Middle frontal gyrus (tissue), 1 donor: Measurements from ENCODE around the gene ACSL4.
"Not testable (repeated sequence)": the region's sequence is repeated elsewhere in the genome, so short reads cannot be mapped to it uniquely, and the experiment has no call there.

Source experiments
- DNase-seq: peaks from one replicate; pipeline ENCODE4 v3.0.0-alpha.2; 2015; ENCODE audit warnings: low spot score; ENCODE audit errors: extremely low spot score

Gene ACSL4

GRCh38 chrX:109672239-109672638 lies 60.8 kb downstream of the ACSL4 start:
- no peak for DNase-seq

DNA sequence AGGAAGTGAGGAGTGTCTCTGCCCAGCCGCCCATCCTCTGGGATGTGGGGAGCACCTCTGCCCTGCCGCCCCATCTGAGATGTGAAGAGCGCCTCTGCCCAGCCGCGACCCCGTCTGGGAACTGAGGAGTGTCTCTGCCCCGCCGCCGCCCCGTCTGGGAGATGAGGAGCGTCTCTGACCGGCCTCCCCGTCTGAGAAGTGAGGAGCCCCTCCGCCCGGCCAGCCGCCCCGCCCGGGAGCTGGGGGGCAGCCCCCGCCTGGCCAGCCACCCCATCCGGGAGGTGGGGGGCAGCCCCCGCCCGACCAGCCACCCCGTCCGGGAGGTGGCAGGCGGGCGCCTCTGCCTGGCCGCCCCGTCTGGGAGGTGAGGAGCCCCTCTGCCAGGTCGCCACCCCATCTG lies 61.9 kb downstream of the ACSL4 start:
- not testable (repeated sequence) for DNase-seq

DNA sequence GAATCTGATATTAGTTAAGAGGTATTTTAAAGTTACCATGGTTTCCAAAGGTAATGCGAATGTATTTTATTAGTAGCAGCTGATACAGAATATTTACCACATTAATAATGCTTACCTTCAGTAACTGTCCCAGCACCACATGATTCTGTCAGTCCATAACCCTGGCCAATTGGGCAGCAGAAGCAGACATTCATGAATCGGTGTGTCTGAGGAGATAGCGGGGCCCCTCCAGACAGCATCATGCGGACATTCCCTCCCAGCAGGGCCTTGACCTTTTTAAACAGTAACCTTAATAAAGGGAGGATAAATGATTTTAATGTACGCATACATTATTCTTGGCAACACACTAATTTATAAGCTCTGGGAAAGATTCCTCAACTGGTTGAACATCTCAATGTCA lies 65.1 kb downstream of the ACSL4 start:
- no peak for DNase-seq

DNA sequence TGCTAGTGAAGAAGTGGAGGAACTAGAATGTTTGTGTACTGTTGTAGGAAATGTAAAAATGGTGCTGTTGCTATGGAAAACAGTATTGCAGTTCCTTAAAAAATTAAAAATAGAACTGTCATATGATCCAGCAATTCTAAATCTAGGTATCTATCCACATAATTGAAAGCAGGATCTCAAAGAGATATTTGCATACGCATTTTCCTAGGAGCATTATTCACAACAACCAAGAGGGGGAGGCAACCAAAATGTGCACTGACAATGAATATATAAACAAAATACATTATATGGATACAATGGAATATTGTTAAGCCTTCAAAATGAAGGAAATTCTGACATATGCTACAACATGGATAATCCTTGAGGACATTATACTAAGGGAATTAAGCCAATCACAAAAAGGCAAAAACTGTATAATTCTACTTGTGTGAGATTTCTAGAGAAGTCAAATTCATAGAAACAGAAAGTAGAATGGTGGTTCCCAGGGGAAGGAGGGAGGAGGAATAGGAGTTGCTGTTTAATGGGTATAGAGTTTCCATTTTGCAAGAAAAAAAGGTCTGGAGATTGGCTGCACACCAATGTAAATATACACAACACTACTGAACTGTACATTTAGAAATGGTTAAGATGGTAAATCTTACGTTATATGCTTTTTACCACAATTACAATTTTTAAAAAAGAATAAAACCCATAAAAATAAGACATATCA lies 72.5 kb downstream of the ACSL4 start:
- no peak for DNase-seq

DNA sequence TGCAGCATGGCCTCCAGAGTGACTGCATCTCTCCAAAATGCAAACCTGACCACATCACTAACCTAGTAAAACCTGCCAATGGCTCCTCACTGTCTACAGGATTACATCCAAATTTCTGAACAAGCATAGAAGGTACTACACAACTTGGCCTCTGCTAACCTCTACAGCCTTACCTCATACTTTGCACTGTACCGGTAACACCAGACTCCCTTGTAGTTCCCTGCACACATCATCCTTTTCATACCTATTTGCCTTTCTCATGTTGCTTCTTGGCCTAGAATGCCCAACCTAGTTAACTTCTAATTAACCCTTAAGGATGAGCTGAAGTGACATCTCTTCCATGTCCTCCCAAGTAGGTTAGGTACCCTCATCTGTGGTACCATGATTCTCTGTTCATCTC lies 74.7 kb downstream of the ACSL4 start:
- no peak for DNase-seq

DNA sequence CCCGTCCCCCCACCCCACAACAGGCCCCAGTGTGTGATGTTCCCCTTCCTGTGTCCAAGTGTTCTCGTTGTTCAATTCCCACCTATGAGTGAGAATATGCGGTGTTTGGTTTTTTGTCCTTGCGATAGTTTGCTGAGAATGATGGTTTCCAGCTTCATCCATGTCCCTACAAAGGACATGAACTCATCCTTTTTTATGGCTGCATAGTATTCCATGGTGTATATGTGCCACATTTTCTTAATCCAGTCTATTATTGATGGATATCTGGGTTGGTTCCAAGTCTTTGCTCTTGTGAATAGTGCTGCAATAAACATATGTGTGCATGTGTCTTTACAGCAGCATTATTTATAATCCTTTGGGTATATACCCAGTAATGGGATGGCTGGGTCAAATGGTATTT lies 75.7 kb downstream of the ACSL4 start:
- not testable (repeated sequence) for DNase-seq

- DNase-seq = no peak
Measured at GRCh38 chrX:109656774-109657173, 76.3 kb downstream of the ACSL4 start.

- DNase-seq = no peak
Measured at GRCh38 chrX:109655502-109656201, 77.4 kb downstream of the ACSL4 start.

DNA sequence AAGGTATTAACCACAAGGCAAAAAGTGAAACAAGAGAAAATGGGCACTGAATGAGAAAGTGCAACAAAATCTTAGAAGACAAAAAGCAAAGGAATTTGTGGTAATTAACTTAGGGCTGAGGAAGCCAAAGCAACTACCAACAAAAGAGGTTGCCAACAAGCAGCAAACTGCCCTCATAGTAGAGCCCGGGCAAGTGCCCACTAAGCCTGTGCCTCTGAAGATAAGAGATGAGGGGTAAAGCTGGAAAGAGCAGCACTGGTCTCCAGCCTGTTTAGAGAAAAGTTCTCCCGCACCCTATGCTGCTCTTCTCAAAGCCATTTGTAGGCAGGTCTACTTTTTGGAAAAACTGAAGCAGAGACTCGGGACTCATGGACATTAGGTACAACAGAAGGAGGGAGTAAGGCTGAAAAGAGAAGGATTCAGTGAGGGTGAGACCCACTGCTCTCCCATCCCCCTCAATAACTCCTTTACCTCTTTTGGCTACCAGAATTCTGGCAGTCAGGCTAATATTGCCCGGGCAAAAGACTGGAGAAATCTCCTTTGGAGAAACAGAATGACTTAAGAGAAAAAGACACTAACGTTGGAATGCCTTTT lies 78.4 kb downstream of the ACSL4 start:
- DNase-seq = no peak

DNA sequence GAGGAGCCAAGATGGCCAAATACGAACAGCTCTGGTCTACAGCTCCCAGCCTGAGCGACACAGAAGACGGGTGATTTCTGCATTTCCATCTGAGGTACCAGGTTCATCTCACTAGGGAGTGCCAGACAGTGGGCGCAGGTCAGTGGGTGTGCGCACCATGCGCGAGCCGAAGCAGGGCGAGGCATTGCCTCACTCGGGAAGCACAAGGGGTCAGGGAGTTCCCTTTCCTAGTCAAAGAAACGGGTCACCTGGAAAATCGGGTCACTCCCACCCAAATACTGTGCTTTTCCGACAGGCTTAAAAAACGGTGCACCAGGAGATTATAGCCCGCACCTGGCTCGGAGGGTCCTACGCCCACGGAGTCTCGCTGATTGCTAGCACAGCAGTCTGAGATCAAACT lies 88.4 kb downstream of the ACSL4 start:
- DNase-seq = not testable (repeated sequence)

DNA sequence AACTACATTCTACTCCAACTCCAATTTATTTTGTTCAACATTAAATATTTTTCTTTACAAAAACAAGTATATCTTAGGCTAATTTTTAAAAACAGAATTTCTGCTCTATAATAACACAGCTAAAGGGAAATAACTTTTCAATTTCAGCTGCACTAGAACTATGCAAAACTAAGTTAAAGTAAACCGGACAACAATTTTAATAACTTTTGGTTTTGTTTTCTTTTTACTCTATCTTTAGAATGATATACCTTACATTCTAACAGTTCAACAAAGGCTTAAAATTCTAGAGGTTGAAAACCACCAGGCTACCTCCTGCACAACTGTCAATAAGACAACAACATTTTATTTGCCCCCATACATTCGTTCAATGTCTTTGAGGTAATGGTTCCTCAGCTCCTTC lies 89.4 kb downstream of the ACSL4 start:
- no peak for DNase-seq

DNA sequence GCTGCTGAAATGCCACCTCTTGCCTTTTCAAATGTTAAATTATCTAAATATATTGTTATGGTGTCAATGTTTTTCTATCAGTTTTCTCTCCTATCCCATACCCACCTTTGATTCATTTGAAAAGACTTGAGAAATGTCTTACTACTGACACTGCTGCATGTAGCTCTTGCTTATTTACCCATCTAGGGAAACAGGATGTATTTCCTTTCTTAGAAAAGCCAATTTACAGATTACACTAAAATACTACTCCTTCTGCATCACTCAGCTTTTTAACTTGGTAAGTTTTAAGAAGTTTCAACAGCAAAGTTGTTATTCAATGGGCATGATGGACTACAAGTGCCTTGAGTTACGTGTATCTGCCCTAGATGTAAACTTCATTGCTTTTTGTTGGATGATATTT lies 94.9 kb downstream of the ACSL4 start:
- DNase-seq = no peak

- not testable (repeated sequence) for DNase-seq
Measured at GRCh38 chrX:109637477-109637876, 95.6 kb downstream of the ACSL4 start.

GRCh38 chrX:109635146-109635545 lies 97.9 kb downstream of the ACSL4 start:
- no peak for DNase-seq

DNA sequence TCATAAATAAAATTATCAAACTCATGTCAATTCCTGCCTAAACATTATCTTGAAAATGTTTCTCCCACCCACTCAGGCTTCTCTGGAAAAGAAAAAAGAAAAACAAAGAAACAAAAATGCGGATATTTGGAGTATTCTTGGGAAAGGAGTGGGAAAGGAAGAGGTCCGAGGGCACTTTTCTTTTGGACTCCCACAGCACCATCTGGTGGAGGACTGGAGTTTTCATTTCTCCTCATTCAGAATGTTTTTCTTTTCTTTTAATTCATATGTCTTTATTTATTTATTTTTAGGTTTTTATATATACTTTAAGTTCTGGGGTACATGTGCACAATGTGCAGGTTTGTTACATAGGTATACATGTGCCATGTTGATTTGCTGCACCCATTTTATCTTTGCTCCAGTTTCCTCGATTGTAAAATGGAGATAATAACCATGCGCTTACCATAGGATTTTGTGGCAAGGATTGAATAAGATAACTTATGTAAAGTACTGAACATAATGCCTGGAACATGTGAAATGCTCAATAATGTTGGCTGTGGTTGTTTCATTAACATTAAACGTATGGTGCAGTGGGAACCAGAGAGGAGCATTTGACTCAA lies 100.1 kb downstream of the ACSL4 start:
- DNase-seq = no peak

GRCh38 chrX:109629310-109629709 lies 103.7 kb downstream of the ACSL4 start:
- no peak for DNase-seq

GRCh38 chrX:109626637-109627036 lies 106.4 kb downstream of the ACSL4 start:
- no peak for DNase-seq

DNA sequence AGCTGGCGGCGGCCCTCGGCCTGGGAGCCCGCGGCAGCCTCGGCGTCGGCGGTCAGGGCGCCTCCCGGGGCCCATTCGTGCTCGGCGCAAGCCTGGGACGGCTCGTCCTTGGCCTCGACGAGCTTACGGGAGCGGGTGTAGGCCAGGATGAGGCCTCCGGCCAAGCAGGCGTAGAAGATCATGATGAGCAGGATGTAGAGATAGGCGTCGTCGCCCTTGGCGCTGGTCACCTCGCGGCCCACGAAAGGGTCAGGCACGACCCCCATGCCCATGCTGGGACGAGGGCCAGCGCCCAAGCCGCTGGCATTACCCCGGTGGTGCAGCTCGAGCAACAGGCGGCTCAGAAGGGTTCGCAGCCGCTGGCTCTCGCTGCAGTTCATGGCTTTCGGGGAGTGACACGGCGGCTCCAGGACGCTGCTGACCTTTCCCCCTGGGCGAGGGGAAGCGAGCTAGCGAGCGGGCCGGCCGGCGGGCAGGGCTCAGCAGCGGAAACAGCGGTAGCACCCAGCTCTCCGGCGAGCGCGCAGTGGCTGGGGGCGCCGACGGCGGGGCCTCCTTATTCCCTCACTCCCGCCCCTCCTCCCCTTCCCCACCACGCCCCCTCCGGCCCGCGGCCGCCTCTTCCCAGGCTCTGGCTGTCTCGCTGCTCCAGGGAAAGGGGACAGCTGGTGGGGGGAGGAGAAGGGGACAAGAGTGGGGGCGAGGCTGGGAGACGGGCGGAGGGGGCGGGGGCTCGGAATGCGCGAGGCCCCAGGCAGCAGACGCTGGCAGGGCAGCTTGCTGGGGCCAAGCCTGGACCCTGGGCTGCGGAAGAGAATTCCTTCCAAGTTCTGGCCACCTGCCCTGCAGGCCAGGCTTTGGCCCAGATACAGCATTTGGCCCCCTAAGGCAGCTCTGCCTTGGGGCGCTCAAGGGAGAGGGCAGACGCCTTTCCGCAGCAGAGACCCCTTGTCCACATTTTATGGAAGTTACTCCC lies 108.1 kb downstream of the ACSL4 start, which contains the start of gene KCNE5:
Gene KCNE5, minus strand, starts transcription at position 532 of the 976 bp plus-strand sequence. Its CDS starts 152 bp downstream, at position 380.
- no peak for DNase-seq

GRCh38 chrX:109623997-109624396 lies 109.1 kb downstream of the ACSL4 start:
- DNase-seq = no peak

DNA sequence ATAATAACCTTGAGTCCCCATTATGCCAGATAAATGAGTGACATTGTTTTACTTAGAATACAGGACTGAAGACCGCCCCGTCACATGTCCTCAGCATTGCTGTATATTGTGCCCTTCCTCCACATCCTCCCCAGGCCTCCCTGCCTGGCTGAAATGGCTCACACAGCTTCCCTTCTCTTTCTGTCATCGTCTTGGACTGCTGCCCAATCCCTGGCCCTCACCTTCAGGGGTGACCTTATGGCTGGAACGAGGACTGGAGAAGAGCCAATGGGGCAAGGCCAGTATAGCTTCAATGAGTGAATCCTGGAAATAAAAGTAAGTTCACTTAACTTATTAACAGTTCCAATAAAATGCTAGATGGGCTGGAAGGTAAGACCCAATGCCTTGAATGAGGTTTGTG lies 110.8 kb downstream of the ACSL4 start:
- DNase-seq = no peak

GRCh38 chrX:109619771-109620170 lies 113.3 kb downstream of the ACSL4 start:
- no peak for DNase-seq
